Camera-type eye (tissue), 1 donor: ENCODE data around the gene MEA1. TPM values are rescaled to one million over a fixed set of nuclear protein-coding genes. Genes with fewer than 3 reads are reported as not detected.

Experiments used
- total RNA-seq: library from RNA; depleted of rRNA; stranded (reverse); fragments of >200 nt; gene quantifications from one replicate; pipeline ENCODE4 v1.2.3, GENCODE V29; 2014

The MEA1 gene
- 37.6 TPM for total RNA-seq

DNA sequence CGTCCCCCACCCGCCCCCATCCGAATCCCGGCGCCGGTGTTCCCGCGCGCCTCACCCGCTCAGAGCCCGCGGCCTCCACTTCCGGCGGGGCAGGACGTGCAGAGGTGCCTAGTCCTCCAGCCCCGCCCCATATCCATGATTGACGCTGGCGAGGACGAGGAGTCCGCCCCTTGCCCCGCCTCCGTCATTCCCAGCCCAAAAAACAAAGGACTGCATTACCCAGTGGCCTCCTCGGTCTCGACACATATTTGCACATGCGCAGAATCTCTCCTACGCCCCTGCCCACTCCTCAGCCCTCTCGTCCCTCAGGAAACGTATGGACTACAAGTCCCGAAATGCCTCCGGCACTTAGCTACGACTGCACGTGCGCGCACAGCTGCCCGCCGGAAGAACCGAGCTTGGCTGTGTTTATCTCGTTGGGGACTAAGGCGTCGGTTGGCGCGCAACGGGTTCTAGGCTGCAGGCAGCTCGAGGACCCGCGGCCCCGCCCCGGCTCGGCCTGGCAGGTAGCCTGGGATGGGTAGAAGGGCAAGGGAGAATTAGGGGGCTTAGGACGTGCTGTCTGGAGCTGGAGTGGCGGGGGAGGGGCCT is at the start of gene MEA1, which contains the start of gene KLHDC3:
Gene MEA1, minus strand, starts transcription at position 104 of the 591 bp plus-strand sequence. CDS start 133 bp downstream, outside the sequence.
Gene KLHDC3, plus strand, starts transcription at position 407 of the 591 bp plus-strand sequence. CDS start 2,944 bp downstream, outside the sequence.

DNA sequence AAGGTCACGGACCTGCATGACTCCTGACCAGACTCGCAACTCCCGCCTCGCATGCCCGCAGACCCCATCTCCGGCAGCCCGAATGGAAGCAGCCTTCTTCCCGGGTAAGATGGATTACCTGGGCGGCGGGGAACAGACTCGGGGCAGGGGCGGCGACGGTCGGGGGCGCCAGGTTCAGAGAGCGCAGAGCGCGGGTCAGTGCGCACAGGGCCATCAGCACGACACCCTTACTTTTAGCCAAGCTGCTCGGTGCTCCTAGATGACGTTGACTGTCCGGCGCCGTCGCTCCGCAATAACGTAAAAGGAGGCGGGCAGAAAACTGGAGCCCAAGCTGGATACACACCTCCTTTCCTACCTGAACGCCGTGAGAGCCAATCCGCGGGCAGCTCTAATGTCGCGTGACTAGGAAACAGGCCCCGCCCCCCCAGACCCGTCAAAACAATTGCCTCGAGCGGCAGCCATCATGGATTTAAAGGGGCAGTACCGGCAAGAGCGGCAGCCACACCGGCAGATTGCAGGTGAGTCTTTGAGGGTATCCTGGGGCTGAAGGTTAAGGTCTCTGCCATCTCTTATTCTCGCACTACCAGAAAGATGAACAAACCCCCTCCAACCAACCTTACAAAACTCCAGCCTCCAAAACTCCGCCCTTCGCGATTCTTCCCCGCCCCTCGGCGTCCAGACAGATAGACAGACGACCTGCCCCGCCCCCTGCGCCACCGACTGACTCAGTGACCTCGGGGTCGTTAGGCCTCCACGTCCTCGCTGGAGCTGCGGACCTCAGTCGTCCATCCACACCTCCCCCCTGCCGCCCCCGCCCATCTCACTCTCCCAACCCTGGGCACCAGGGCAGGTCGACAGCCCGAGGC is 45.7 kb upstream of the MEA1 start, which contains the start of the genes KLC4 and MRPL2:
Gene KLC4, plus strand, starts transcription at position 464 of the 866 bp plus-strand sequence. CDS start 1,705 bp downstream, outside the sequence.
Gene MRPL2, minus strand, starts transcription at position 267 of the 866 bp plus-strand sequence. Its CDS starts 53 bp downstream, at position 214.

DNA sequence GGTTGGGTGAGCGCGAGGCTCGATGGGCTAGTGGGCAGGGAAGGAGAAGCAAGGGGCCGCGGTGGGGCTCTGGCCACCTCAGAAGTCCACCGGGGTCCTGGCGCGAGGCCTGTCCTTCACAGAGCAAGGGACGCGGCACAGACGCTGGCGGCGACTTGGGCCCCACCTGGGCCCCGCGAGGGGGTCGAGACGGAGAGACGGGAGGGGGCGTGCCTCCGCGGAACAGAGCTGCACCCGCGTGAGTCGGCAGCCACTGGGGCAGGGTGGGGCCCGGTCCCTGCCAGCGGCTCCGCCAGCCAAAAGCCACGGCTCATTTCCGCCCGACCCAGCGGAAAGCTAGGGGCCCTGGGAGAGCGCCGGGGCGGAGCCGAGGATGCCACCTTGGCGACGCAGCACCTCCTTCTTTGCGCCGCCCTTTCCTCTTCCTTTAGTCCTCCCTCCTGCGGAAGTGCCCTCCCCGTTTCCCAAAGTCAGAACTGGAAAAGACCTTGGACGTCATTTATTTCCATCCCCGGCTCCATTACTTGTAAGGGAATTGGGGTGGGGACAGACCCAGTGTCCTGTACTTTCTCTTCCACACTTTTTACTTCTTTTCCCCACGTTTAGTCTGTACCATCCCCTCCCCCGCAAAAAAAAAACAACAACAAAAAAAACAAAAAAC is 39.9 kb upstream of the MEA1 start, which contains the start of gene CUL7:
Gene CUL7, minus strand, starts transcription at position 307 of the 661 bp plus-strand sequence. CDS start 1,063 bp downstream, outside the sequence.

DNA sequence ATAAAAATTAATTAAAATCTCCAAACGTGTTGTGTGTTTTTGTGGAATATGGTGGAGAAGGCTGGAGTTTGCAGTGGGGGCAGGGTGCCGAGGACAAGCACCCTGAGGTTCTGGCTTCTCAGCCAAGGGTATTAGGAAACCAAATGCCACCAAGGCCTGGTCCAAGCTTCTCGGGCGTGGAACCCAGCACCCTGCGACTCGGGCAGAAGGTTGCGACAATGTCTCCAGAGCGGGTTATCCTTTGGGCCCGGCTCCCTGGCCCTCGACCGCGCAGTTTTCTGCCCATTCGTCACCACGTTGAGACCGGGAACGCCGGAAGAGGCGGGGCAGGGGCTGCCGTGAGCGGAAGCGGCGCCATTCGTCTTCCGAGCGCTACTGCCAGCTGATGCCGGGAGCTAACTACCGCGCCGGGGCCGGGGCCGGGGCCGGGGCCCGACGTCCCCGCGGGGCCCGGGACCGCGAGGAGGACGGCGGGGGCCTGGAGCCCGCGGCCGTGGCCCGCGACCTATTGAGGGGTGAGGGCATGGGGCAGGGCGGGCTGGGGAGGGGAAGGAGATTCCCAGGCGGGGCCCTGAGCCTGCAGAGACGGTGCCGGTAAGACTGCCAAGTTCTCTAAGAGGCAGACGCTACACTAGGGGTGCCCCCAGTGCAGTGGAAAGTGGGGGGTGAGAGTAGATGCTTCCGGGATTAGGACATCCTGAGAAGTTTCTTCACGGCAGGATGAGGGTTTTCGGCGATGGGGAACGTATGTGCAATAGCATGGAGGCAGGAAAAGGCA is 7.7 kb upstream of the MEA1 start, which contains the start of gene RRP36:
Gene RRP36, plus strand, starts transcription at position 354 of the 778 bp plus-strand sequence. Its CDS starts 32 bp downstream, at position 386.

DNA sequence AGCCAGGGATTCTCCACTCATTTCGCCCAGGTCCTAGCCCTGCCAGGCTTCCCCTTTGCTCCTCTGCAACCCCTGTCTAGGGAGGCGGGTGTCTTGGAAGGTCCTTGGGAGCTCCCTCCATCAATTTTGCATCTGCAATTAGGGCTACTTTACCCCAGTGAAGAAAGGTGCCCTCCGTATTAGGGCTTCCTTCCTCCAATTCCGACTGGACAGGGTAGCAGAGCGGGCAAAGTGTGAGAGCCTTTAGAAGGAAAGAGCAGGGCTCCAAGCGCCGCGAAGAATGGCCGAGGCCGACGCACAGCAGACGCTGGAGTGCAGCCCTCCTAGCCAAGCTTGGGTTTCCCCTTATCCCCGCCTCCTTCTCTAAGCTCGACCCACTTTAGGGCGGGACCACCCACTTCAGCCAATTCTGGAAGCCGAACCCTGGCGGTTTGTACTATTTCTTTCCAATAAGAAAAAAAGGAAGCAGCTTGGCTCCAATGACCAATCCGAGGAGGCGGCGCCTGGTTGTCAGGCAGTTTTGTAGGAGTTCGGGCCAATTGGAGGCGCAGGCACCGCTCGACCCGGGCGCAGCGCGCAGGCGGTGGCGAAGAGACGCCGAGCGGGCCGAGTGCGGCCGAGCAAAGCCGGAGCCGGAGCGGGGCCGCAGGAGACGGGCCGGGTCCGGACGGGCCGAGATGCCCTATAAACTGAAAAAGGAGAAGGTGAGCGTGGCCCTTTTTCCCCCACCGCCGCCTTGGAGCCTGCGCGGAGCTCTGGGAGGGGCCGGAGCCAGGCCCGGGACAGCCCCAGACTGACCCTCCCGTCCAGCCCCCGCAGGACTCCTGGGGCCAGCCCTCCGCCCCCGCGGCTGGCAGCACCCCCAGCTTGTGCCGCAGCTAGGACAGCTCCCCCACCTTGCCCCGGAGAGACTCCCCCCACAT is 29.5 kb downstream of the MEA1 start, which contains the start of gene PPP2R5D:
Gene PPP2R5D, plus strand, starts transcription at position 570 of the 923 bp plus-strand sequence. Its CDS starts 108 bp downstream, at position 678.

DNA sequence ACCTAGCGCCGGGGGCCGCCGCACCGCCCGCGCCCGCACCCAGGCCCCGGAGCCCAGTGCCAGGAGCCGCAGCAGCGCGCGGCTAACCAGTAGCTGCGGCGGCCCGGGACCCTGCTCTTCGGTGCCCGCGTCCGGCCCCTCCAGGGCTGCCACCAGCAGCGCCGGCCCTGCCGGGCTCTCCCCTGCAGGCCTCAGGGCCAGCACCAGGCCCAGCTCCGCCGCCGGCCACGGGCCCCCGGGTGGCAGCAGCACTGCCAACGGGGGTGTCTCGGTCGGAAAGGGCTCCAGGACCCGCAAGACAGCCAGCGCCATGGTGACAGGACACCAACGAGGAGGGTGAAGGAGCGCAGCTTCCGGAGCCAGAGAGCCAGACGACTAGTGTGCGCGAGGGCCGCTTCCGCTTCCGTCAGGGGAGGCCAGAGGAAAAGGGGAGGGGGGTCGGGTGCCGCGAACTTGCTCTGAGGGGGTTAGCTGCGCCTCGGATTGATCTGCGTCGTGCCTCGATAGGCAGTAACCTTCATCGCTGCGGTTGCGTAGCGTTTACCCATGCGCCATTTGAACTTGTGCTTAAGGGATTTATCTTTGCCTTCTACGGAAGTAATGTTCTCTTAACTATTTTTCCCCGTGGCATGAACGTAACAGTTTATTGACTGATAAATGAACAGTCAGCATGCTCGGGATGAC is 34.8 kb downstream of the MEA1 start, which contains the start of gene PEX6:
Gene PEX6, minus strand, starts transcription at position 343 of the 684 bp plus-strand sequence. Its CDS starts 31 bp downstream, at position 312.

Other genes with a start within 250 kb of the MEA1 start
- gene BICRAL, start 231.9 kb downstream of the MEA1 start, total RNA-seq, result 32.9 TPM
- 115 TPM for gene RPL7L1, start 134.3 kb downstream of the MEA1 start, total RNA-seq
- not detected for gene PTCRA, start 97.9 kb downstream of the MEA1 start, total RNA-seq
- gene CNPY3, start 84.5 kb downstream of the MEA1 start, total RNA-seq, result 39.6 TPM
- gene GNMT, start 53.2 kb downstream of the MEA1 start, total RNA-seq, result not detected
- gene PEX6, start 34.8 kb downstream of the MEA1 start, total RNA-seq, result 29.6 TPM
- gene PPP2R5D, start 29.4 kb downstream of the MEA1 start, total RNA-seq, result 31.1 TPM
- 128 TPM for gene KLHDC3, start 303 bp upstream of the MEA1 start, total RNA-seq
- gene RRP36, start 7.7 kb upstream of the MEA1 start, total RNA-seq, result 44.5 TPM
- 33.0 TPM for gene CUL7, start 39.9 kb upstream of the MEA1 start, total RNA-seq
- gene MRPL2, start 45.5 kb upstream of the MEA1 start, total RNA-seq, result 17.3 TPM
- 63.3 TPM for gene KLC4, start 45.7 kb upstream of the MEA1 start, total RNA-seq
- 76.4 TPM for gene PTK7, start 62.4 kb upstream of the MEA1 start, total RNA-seq
- gene SRF, start 157.3 kb upstream of the MEA1 start, total RNA-seq, result 17.2 TPM
- gene CUL9, start 168.2 kb upstream of the MEA1 start, total RNA-seq, result 45.0 TPM
- gene DNPH1, start 215.5 kb upstream of the MEA1 start, total RNA-seq, result 34.7 TPM
- 4.6 TPM for gene TTBK1, start 229.5 kb upstream of the MEA1 start, total RNA-seq